ENCODE measurements around the gene HYI. TPM values are rescaled to one million over a fixed set of nuclear protein-coding genes. Genes with fewer than 3 reads are reported as not detected.

Gene HYI
- polyA plus RNA-seq, 1 donor from 2014 or later = 14.8 TPM

DNA sequence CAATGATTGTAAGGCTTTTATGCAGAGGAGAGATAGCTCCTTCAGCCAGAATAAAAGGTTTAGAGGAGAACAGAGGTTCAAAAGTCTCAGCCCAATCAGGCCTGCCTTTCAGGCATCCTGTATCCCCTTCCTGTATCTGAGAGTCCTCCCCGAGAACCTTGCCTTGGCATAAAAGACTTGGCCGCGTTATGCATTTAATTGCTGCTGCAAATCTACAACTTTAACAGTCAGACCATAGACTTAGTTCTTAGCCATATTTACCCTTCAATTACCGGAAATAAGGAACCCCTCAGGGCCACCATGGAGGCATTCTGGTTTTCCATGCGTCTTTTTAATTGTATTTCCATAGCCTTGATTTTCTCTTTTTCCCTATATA, 18.3 kb upstream of the HYI start:
- Histone ChIP-seq H3K36me3 (ENCODE audit: insufficient read depth, low read length) (no peaks in the 10 kb centered on the region), H3K27ac (ENCODE audit: low read length) (no peak overlapping the region), H3K27me3 (ENCODE audit: insufficient read depth, low read depth, low read length) (no peaks in the 10 kb centered on the region), H2AFZ (ENCODE audit: low read depth, low read length) (no peak overlapping the region), H3K9ac (ENCODE audit: low read length) (no peak overlapping the region), H3K4me3 (ENCODE audit: low read length) (no peak overlapping the region), H4K20me1 (ENCODE audit: insufficient read depth) (no peaks in the 10 kb centered on the region), H3K79me2 (replicated peaks; ENCODE audit: insufficient read depth, low read length) (no peaks in the 10 kb centered on the region), H3K9me2 (ENCODE audit: insufficient read depth, low read length) (no peaks in the 10 kb centered on the region), H3K9me3 (ENCODE audit: low read length) (no peaks in the 10 kb centered on the region), H3K4me2 (ENCODE audit: low read length) (no peak overlapping the region), H3F3A (ENCODE audit: insufficient read depth, low read length, poor library complexity, severe bottlenecking) (no peaks in the 10 kb centered on the region)
- TF ChIP-seq MXI1 (conservative IDR thresholded peaks at IDR 0.05; ENCODE audit: poor library complexity, severe bottlenecking) (no peak), CTCF (IDR thresholded peaks at IDR 0.05; ENCODE audit: poor library complexity, severe bottlenecking) (no peak), REST (IDR thresholded peaks at IDR 0.05; ENCODE audit: borderline replicate concordance) (no peak), TAF1 (IDR thresholded peaks at IDR 0.05; ENCODE audit: low read depth) (no peak), EP300 (conservative IDR thresholded peaks at IDR 0.05; ENCODE audit: poor library complexity, severe bottlenecking) (no peak), POLR2AphosphoS5 (IDR thresholded peaks at IDR 0.05) (no peak), SMC3 (conservative IDR thresholded peaks at IDR 0.05; ENCODE audit: poor library complexity) (no peak), RAD21 (conservative IDR thresholded peaks at IDR 0.05) (no peak), EZH2 (IDR thresholded peaks at IDR 0.05; ENCODE audit: borderline replicate concordance, insufficient read depth, low read length, poor library complexity, severe bottlenecking) (no peak)

- Histone ChIP-seq H3F3A (ENCODE audit: insufficient read depth, low read length, poor library complexity, severe bottlenecking) (no peaks in the 10 kb centered on the region), H4K20me1 (ENCODE audit: insufficient read depth) (no peaks in the 10 kb centered on the region), H3K4me3 (ENCODE audit: low read length) (no peak overlapping the region), H3K9me2 (ENCODE audit: insufficient read depth, low read length) (no peaks in the 10 kb centered on the region), H3K27me3 (ENCODE audit: insufficient read depth, low read depth, low read length) (no peaks in the 10 kb centered on the region), H3K27ac (ENCODE audit: low read length) (no peak overlapping the region), H3K4me2 (ENCODE audit: low read length) (no peak overlapping the region), H3K79me2 (replicated peaks; ENCODE audit: insufficient read depth, low read length) (no peaks in the 10 kb centered on the region), H3K9ac (ENCODE audit: low read length) (no peak overlapping the region), H3K9me3 (ENCODE audit: low read length) (no peaks in the 10 kb centered on the region), H2AFZ (ENCODE audit: low read depth, low read length) (no peak overlapping the region), H3K36me3 (ENCODE audit: insufficient read depth, low read length) (no peaks in the 10 kb centered on the region)
- TF ChIP-seq REST (IDR thresholded peaks at IDR 0.05; ENCODE audit: borderline replicate concordance) (no peak), TAF1 (IDR thresholded peaks at IDR 0.05; ENCODE audit: low read depth) (no peak), EP300 (conservative IDR thresholded peaks at IDR 0.05; ENCODE audit: poor library complexity, severe bottlenecking) (no peak), MXI1 (conservative IDR thresholded peaks at IDR 0.05; ENCODE audit: poor library complexity, severe bottlenecking) (no peak), EZH2 (IDR thresholded peaks at IDR 0.05; ENCODE audit: borderline replicate concordance, insufficient read depth, low read length, poor library complexity, severe bottlenecking) (no peak), POLR2AphosphoS5 (IDR thresholded peaks at IDR 0.05) (no peak), CTCF (IDR thresholded peaks at IDR 0.05; ENCODE audit: poor library complexity, severe bottlenecking) (no peak), RAD21 (conservative IDR thresholded peaks at IDR 0.05) (no peak), SMC3 (conservative IDR thresholded peaks at IDR 0.05; ENCODE audit: poor library complexity) (no peak)
These were observed 16.2 kb upstream of the HYI start for GRCh38 chr1:43469932-43470331.
